CD4-positive, alpha-beta T cell treated with Interleukin-4 for 1 hour (primary cell): ENCODE results near the gene ASAP2.

Experiments used
- DNase-seq, 2 donors: peaks; one replicate each; pipeline ENCODE4 v3.0.0-alpha.2; 2020 to 2022

The ASAP2 gene

DNA sequence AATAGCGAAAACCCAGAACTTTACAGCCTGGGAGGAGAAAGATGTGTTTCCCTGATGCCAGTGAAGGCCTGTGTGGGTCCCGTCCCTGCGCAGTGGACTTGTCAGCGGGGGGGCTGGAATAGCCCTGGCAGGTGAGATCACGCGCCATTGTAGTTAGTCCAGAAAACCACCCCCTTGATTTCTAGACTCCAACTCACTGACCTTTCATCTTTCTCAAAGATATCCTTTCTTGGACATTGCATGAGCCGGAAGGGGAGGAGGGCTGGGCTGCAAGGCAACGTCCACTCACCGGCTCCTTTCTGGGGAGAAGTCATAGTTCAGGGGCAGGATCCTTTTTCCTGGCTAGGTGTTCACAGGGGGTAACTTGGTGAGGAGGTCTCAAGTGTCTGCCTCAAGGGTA lies 22.3 kb upstream of the ASAP2 start:
- no peak for DNase-seq

DNA sequence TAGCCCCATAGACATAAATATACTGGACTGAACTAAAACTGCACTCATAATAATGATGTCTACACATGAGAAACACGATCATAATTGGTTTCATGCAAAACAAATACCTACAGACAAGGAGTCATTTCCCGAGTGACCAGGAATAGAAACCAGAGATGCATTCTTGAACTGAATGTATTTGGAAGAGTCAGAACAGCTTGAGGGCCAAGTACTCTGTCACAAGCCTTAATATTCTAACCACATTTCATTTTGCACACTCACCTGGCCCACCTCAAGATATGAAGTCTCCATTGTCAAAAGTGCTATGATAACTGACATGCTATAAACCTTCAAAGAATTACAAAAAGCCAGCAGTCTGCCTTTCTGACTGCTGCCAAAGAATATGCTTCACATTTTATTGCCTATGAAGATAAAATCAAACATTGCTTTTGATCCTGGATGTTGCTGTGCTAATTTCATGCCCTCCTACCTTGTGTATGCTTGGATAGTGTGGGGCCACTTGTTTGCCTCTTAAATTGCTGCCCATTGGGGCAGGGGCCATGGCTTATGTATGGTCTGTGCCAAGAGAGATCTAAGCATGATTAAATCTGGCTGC lies 18.9 kb upstream of the ASAP2 start:
- no peak for DNase-seq

DNA sequence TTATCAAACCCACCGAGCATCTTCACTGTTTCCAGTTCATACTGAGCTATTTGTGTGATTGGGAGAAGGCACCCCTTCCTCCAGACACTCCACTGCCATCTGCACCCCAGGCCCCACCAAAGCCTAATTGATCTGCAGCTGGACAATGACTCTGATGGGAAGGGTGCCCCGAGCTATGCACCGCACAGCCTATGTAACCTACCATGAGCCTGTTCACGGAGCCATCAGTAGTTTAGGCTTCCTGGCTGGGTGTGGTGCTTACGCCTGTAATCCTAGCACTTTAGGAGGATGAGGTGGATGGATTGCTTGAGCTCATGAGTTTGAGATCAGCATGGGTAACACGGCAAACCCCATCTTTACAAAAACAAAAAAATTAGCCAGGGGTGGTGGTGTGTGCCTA lies 17.8 kb upstream of the ASAP2 start:
- DNase-seq: no peak

DNA sequence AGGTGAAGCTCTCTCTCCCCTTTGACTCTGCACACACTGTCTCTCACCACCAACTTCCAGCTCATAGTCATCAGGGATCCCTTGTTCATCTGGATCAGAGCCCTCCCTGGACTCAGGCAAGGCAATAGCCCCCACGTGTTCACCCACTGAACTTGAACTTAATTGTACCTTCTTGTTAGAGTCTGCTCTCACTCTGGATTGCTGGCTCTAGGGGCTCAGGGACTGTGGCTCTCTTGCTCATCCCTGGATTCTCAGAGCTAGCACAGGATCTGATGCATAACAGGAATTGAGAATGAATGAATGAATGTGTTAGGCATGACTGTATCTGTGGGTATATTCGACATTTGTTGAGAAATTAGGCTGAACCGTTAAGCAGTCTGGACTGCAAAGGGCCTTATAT lies 16.7 kb upstream of the ASAP2 start:
- DNase-seq: no peak

DNA sequence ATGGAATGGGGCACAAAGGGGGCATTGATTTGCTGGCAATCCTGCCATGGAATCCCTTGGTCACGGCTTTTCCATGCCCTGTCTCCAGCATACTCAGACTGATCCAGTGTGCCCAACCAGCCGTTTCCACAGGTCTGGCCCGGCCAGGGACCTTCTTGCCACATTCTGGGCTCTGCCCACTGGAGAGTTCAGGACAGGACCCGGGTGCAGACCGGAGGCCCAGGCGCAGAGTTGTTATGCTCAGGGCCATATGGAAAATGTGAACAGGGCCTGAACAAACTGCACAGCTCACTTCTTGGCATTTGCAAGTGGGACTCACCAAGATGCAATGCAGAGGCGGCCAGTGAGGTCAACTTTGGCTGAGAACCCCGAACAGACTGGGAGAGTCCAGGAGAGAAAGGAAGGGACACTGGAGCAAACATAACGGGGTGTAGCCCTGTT lies 15.6 kb upstream of the ASAP2 start:
- DNase-seq: no peak

DNA sequence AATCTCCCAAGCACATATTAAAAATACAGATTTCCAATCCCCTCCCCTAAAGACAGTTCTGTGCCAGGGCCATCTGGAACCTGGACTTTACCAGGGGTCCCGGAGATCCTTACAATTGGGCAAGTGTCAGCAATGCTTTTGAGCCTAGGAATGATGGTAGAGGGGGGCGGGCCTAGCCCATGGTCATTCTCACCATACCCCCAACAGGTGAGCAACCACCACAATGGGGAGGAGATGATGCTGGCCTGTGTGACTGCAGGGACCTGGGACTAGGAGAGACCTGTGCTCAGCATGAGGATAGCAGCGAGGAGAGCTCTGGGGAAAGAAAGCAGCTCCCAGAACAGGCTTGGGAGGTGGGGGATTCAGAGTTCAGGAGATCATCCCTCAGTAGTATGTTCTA lies 13.9 kb upstream of the ASAP2 start:
- DNase-seq: no peak

DNA sequence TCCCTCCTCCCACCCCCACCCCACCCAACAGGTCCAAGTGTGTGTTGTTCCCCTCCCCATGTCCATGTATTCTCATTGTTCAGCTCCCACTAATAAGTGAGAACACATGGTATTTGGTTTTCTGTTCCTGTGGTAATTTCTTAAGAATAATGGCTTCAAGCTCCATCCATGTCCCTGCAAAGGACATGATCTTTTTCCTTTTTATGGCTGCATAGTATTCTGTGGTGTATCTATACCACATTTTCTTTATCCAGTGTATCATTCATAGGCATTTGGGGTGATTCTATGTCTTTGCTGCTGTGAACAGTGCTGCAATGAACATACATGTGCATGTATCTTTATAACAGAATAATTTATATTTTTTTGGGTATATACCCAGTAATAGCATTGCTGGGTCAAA lies 12.3 kb upstream of the ASAP2 start:
- DNase-seq: no peak

DNA sequence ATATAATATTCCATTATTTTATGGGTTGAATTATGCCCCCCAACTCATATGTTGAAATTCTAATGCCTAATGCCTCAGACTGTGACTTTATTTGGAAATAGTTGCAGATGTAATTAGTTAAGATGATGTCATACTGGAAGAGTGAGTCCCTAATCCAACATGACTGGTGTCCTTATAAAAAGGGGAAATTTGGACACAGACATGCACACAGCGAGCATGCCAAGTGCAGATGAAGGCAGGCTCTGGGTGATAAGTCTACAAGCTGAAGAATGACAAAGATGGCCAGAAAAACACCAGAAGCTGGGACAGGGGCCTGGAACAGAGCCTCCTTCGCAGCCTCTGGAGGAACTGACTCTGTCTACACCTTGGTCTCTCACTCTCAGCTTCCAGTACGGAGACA lies 10.0 kb upstream of the ASAP2 start:
- DNase-seq: no peak

DNA sequence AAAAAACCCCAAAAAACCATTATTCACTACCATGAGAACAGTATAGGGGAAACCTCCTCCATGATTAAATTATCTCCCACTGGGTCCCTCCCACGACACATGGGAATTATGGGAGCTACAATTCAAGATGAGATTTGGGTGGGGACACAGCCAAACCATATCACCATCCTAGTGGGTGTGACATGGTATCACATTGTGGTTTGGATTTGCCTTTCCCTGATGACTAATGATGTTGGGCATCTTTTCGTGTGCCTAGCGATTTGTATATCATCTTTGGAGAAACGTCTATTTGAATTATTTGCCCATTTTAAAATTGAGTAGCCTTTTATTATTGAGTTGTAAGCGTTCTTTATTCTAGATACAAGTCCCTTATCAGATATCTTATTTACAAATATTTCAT lies 8.7 kb upstream of the ASAP2 start:
- DNase-seq: no peak

DNA sequence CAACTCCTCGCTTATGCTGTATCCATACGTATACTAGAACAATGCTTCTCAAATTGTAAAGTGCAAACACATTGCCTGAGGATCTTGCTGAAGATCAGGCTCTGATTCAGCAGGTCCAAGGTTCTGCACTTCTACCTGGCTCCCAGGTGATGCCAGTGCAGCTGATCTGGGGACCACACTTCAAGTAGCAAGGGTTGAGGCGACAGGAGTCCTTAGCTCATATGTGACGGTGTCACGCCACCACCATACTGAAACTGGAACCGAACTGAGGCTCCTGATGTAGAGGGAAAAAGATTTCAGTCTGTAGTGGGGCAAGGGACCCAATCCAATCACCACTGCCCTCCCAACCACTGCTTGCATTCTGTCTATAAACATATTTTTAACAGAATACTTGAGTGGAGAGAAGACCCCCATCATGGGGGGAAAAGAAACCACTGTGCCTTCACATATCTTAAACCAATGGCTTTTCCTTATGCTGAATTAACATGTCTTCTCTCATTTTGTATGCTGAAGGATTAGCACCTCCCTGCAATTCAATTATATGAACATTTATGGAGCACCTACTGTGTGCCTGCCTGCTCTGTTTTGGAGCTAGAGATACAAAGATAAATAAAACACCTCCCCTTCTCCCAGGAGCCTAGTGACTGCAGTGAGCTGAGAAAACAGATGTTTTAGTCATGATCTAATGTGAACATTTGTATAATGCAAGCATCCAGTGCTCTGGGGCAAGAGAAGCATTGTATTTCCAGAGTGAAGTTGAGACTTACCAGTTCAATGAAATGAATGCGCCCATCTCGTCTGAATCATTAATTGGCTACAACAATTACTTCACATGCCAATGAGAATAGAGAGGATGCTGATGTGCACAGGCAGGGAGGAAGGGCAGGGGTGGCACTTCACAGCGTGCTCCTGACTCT lies 6.6 kb upstream of the ASAP2 start:
- no peak for DNase-seq

DNA sequence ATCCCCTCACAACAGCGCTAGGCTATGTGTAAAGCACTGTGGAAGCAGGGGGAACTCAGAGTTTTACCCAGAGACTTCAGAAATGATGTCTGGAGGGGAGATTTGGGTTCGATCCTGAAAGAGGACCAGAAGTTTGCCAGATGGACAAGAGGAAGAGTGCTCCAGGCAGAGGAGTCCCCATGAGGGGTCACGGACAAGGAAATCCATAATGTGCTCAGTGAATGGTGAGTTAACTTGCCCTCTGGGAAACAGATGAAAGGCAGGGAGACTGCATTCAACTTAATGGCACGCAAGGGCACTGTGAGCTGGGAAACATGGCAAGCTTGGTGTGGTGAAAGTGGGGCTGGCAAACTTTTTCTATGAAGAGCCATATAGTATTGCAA lies 6.0 kb upstream of the ASAP2 start:
- DNase-seq: no peak

DNA sequence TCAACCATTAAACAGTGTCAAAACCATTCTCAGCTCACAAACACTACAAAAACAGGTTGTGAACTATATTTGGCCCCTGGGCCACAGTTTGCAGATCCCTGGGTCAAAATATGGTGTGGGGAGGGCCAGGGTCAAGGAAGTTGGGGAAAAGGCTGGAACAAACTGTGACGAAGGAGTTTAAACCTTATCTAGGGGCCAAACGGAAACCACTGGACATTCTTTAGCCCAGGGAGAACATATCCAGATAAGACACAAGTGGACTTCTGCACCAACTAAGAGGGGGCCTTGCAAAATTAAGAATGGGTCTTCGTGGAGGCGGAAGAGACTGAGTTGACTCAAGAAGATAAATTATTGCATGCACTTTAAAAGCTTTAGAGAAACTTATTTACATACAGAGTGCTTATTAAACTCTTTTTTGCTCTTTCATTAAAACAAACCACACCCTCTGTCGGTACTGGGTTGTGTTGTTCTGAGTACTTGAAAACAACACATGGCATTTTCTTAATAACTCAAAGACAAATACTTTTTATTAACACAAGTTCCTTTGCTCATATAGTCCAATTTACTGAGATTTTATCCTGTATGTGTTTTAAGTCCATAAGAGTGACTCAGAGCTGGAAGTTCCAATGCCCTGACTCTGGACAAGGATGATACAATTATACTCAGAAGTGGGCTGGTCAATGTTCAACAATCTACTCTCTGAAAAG lies 5.3 kb upstream of the ASAP2 start:
- DNase-seq: no peak

DNA sequence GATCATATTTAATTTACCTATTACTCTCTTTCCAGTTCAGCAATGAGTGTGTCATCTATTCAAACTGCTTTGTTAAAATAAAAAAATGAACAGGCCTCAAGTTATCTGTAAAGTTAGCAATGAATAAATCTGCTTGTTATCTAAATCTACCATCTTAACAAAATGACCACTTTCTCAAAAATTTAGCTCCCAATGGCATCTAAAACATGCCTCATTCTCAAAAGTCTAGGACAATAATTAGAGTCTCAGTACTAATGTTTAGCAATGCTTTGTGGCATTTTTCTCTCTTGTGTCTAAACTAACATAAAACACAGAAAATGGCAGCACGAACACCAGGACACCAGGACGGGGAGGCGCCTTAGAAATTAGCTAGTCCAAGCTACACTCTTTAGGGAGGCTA lies 3.6 kb upstream of the ASAP2 start:
- no peak for DNase-seq

DNA sequence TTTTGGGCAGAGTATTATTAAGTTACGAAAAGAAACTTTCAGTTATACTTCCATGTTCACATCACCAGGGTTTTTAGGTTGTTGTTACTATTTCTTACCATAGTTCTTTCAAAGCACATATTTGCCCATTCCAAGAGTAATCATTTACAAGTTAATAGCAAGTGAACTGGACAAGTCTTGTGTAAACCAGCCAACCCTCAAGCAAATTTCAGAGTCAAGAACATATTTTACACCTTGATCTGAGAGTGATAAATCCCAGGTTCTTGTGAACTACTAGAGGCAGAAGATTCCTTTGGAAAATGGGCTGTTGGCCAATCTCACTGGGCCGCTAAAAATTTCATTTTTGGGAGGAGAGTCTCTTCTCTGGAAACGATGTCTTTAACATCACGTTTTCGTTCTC lies 2.7 kb upstream of the ASAP2 start:
- no peak for DNase-seq

DNA sequence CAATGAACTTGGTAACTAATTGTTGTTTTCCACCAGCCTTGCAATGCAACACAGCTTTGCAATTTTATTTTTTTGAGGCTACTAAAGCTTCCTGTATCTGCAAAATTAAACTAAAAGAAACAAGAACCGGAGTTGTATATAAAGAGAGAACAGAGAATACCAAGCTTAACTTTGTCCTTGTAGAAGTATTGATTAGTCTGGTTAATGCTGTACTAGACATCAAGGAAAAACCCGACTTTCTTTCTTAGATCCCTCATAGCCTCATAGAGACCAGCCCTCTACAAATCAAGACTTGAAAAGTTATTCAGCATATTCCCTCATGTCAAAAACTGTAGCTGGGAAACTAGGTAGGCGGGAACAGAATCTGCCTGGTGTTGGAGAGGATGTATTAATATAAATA lies 1.7 kb upstream of the ASAP2 start:
- DNase-seq: no peak

DNA sequence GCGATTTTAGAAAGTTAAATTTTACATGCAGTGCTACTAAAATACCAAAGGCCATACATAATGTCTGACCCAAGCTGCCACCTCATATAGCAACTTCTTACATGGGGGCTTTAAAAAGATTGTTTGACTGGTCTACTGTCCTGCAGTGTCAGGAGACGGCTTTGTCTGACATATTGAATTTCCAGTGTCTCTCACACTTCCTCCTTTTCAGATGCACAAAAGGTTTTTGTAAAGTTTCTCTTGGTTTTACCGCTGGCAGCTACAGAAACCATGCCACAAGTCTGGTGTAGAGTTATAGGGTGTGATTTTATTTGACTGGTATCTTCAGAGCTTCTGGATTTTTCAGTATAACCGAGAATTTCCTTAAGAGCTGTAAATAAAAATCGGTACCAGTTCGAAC lies 1.1 kb upstream of the ASAP2 start:
- DNase-seq: no peak

DNA sequence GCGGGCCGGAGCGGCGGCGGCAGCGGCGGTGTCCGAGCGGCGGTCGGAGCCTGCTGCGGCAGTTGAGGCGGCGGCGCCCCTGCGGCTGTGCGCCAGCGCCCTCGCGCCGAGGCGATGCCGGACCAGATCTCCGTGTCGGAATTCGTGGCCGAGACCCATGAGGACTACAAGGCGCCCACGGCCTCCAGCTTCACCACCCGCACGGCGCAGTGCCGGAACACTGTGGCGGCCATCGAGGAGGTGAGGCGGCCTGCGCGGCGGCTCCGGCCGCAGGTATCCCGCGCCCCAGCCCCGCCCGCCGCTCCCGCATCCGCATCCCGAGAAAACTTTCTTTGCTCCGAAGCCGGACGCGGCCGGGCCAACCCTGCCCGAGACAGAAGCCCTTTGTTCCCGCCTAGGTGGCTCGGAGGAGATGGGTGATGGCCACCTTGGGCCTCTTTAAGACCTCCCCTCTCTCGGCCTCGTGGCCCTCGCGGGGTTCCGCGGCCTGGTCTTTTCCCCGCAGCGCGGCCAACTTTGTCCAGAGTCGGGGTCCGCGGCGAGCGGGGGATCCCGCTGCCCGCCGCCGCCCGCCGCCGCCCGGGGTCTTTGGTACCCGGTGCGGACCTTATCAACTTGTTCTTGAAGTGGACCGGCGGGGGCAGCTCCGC lies 504 bp downstream of the ASAP2 start:
- DNase-seq: no peak

DNA sequence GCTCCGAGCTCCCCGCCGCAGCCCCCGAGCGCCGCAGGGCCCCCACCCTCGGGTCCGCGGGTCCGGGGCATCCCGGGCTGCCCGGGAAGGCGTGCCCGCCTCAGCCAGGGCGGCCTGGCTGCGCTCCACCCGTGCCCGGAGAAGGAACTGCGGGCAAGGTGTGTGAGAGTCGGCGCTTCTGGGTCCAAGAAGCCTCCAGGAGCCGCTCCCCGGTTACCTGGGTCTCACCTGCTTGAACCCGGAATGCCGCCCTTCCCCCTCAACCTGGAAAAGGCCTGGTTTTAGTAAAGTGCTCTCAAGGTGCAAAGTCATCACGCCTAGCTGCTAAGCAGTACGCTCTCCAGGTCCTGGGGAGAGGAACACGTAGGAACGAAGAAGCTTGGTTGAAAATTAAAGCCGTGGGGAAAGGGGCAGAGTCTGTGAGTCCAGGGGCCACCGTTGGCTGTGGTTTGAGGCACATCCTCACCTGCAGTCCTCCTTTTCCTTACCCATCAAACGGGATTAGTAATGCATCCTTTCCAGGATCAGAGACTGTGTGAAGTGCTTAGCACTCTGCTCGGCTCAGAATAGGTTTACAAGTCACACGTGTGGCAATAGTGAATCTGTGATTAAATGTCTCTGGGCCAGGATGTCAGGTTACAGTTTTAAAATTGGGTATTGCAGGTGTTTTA lies 1.2 kb downstream of the ASAP2 start:
- DNase-seq: no peak

DNA sequence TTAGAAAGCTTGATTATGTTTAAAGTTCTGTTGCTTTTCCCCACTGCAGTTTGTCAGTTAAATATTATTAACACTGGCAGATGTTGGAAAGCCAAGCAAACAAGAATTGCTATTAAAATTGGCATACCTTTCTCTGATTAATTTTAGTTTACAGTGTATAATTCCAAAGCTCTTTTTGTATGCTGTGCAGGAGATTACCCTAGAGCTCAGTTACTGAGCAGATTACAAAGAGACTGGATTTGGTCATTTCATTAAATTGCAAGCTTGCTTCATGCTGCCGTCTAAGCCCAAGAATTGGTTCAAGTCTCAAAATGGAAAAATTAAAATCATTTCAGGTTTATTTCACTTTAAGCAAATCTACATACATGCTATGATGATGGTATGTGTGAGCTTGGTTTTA lies 2.3 kb downstream of the ASAP2 start:
- no peak for DNase-seq

DNA sequence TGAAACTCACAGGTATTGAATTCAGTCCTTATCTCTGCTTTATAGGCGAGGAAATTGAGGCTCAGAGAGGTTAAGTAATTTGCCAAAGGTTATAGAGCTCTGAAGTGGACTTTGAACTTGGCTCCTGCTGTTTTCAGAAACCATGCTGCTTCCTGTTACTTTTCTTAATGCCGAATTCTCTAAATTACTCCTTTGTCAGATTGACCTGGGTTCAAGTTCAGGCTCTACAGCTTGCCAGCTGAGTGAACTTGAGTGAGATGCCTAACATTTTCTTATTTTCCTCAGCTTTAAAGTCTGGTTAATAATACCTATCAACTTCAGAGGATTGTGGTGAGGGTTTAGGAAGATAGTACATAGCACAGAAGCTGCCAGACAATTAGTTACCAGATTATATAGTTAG lies 3.4 kb downstream of the ASAP2 start:
- no peak for DNase-seq

DNA sequence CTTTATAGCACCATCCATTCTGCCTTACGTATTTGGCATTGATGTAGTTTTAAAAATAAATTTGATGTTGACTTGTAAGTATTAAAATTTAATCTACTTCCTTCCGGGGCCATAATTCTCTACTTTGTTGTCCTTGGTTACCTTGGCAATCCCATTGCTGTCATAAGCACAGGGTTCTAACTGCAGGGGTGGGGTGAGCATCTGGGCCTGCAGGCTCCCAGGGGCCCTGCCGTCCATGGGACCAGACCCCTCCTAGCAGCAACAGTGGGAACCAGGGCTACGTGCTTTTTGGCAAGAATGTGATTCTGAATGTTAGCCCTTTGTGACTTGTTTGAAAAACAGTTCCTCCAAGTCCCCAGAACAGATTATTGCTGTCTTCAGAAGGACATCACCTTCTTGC lies 4.9 kb downstream of the ASAP2 start:
- DNase-seq: no peak

DNA sequence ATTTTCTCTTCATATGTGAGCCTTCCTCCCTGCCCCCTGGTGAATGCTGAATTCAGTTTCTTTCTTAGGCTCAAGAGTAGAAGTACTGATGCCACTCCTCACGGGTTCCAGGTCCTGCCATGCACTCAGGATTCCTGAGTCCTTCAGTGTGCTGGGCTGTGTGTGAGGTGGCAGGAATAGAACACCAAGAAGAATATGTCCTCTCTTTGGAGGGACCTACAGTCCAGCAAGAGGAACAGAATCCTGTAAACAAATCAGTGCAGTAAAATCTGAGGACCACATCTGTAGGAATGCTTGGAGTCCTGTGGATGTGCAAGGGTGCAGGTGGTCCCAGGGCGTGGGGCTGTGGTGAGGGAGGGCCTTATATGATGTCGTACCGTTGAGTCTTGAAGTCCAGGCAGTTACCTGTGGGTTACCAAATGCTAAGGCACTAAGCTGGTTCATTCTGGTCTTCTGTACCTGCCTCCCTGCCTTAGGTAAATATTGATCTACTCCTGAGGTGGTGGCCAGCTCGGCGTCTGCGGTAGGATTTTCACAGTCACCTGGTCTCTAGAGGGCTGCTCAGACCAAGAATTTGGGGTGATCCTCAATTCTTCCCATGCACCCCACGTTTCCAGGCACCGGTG lies 5.5 kb downstream of the ASAP2 start:
- DNase-seq: no peak
